ENCODE data around the gene ADTRP.

GRCh38 chr6:11724286-11724685, 54.3 kb downstream of the ADTRP start:
- TF ChIP-seq CTCF (IDR thresholded peaks at IDR 0.05), result no peak
- TF ChIP-seq POLR2A (IDR thresholded peaks at IDR 0.05), result no peak
- no peak for TF ChIP-seq EP300 (IDR thresholded peaks at IDR 0.05)

Measured in tibial nerve (tissue), 4 donors.